Stimulated activated naive CD8-positive, alpha-beta T cell treated with anti-CD3 and anti-CD28 coated beads, Interleukin-15, amount 100 ng/mL, for 72 hours (primary cell): ENCODE measurements around the gene UBLCP1.
"Not testable (repeated sequence)": the region's sequence is repeated elsewhere in the genome, so short reads cannot be mapped to it uniquely, and the experiment has no call there.

ENCODE experiments used
- ATAC-seq: fragments of 150-1000 bp; cut with Tn5 transposase; 2 replicates; pipeline ENCODE4 v1.10.0; 2021; ENCODE audit warnings: mild to moderate bottlenecking, moderate library complexity
- DNase-seq, 2 donors: peaks; one replicate each; pipeline ENCODE4 v3.0.0; 2021 to 2022
- H3K27ac Mint-ChIP-seq, 2 donors: one replicate each; pipeline ENCODE4 v1.8.0; 2022; ENCODE audit warnings: mild to moderate bottlenecking in 2 of 2, mixed read lengths in 2 of 2, moderate library complexity in 2 of 2
- H3K27me3 Mint-ChIP-seq: one replicate; pipeline ENCODE4 v1.8.0; 2022; ENCODE audit warnings: mixed read lengths
- H3K4me1 Mint-ChIP-seq: one replicate; pipeline ENCODE4 v1.8.0; 2022; ENCODE audit warnings: mild to moderate bottlenecking, mixed read lengths
- H3K4me3 Mint-ChIP-seq, 2 donors: one replicate each; pipeline ENCODE4 v1.8.0; 2022; ENCODE audit warnings: mild to moderate bottlenecking in 2 of 2, mixed read lengths in 2 of 2, moderate library complexity in 1 of 2
- H3K9me3 Mint-ChIP-seq, 2 donors: one replicate each; pipeline ENCODE4 v1.8.0; 2022; ENCODE audit warnings: mixed read lengths in 2 of 2

UBLCP1 gene

GRCh38 chr5:159240301-159240870, 22.7 kb upstream of the UBLCP1 start:
- no peaks in the 10 kb centered on the region for H3K9me3 Mint-ChIP-seq
- H3K27me3 Mint-ChIP-seq: no peaks in the 10 kb centered on the region
- DNase-seq: peak in 1 of 2 donors; percentile 13
- ATAC-seq: peak; percentile 84
- peak overlapping the region in 1 of 2 donors; percentile 40 for H3K4me3 Mint-ChIP-seq
- peak overlapping the region in 1 of 2 donors; percentile 88 for H3K27ac Mint-ChIP-seq
- peaks cover 30% of the 10 kb centered on the region for H3K4me1 Mint-ChIP-seq

DNA sequence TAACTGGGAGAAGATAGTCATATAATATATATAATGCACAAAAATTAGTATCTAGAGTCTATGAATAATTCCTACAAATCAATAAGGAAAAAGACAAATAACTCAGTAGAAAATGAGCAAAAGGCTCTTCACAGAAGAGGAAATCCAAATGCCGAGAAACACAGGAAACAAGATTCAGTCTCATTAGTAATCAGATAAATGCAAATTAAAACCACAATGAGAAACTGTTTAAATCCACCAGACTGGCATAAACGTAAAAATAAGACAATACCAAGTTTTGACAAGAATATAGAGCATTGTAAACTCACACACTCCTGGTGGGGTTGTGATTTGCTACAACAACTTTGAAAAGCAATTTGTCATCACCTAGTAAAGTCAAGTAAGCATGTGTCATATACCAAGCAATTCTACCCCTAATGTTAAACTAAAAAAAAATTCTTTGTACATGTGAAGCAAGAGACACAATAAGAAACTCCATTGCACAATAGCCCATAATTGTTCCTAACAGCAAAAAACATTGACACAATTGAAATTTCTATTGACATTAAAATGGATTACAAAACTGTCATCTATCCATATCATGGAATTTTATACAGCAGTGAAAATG, 21.0 kb upstream of the UBLCP1 start:
- H3K4me3 Mint-ChIP-seq: peak overlapping the region; percentile 40 to 42
- no peak overlapping the region for H3K27ac Mint-ChIP-seq
- peaks cover 30% of the 10 kb centered on the region for H3K4me1 Mint-ChIP-seq
- DNase-seq (no peak), ATAC-seq (peak; percentile 39)
- no peaks in the 10 kb centered on the region for H3K9me3 Mint-ChIP-seq
- H3K27me3 Mint-ChIP-seq: peaks cover 7% of the 10 kb centered on the region

- peaks cover 30% of the 10 kb centered on the region for H3K4me1 Mint-ChIP-seq
- H3K27me3 Mint-ChIP-seq: peaks cover 7% of the 10 kb centered on the region
- peak overlapping the region in 1 of 2 donors; percentile 40 for H3K4me3 Mint-ChIP-seq
- DNase-seq: no peak
- no peak overlapping the region for H3K27ac Mint-ChIP-seq
- no peak for ATAC-seq
- H3K9me3 Mint-ChIP-seq: no peaks in the 10 kb centered on the region
These were observed 20.4 kb upstream of the UBLCP1 start for GRCh38 chr5:159242656-159243055.

GRCh38 chr5:159243385-159243784, 19.7 kb upstream of the UBLCP1 start:
- Mint-ChIP-seq H3K27ac (no peak overlapping the region), H3K9me3 (no peaks in the 10 kb centered on the region), H3K4me1 (peaks cover 30% of the 10 kb centered on the region), H3K4me3 (no peak overlapping the region), H3K27me3 (peaks cover 7% of the 10 kb centered on the region)
- ATAC-seq (no peak), DNase-seq (no peak)

- Mint-ChIP-seq H3K27me3 (peaks cover 7% of the 10 kb centered on the region), H3K9me3 (no peaks in the 10 kb centered on the region), H3K4me1 (peaks cover 30% of the 10 kb centered on the region), H3K4me3 (no peak overlapping the region), H3K27ac (no peak overlapping the region)
- no peak for ATAC-seq
- DNase-seq: no peak
These were observed 18.9 kb upstream of the UBLCP1 start for GRCh38 chr5:159244163-159244562.

- no peak overlapping the region for H3K27ac Mint-ChIP-seq
- H3K27me3 Mint-ChIP-seq: peaks cover 7% of the 10 kb centered on the region
These were observed 18.2 kb upstream of the UBLCP1 start for GRCh38 chr5:159244890-159245289.

DNA sequence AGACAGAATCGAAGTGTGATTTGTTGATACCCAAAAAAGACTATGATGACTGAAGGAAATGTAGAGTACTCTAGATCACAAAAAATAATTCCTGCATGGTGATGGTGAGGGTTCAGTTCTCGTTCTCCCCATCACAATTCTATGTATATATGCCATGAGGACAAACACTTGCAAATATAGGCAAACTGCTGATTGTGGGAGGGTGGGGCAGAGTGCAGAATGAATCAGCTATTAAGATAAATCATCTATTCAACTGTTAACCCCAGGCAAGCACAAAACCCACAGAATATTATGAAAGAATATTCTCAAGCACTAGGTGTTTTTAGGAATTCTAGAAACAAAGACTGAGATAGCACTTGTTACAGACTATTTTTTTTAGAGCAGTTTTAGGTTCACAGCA, 13.9 kb upstream of the UBLCP1 start:
- no peaks in the 10 kb centered on the region for H3K9me3 Mint-ChIP-seq
- ATAC-seq (no peak), DNase-seq (no peak)
- no peaks in the 10 kb centered on the region for H3K4me1 Mint-ChIP-seq
- no peak overlapping the region for H3K4me3 Mint-ChIP-seq
- no peak overlapping the region for H3K27ac Mint-ChIP-seq
- peaks cover 7% of the 10 kb centered on the region for H3K27me3 Mint-ChIP-seq

More at GRCh38 chr5:159244890-159245289, 18.2 kb upstream of the UBLCP1 start:
- ATAC-seq (no peak), DNase-seq (no peak)
- Mint-ChIP-seq H3K9me3 (no peaks in the 10 kb centered on the region), H3K4me3 (no peak overlapping the region), H3K4me1 (peaks cover 28% of the 10 kb centered on the region)

GRCh38 chr5:159252195-159252594, 10.9 kb upstream of the UBLCP1 start:
- no peak for DNase-seq
- ATAC-seq: no peak
- H3K27ac Mint-ChIP-seq: no peak overlapping the region
- no peaks in the 10 kb centered on the region for H3K4me1 Mint-ChIP-seq
- H3K27me3 Mint-ChIP-seq: no peaks in the 10 kb centered on the region
- H3K4me3 Mint-ChIP-seq: no peak overlapping the region
- no peaks in the 10 kb centered on the region for H3K9me3 Mint-ChIP-seq

DNA sequence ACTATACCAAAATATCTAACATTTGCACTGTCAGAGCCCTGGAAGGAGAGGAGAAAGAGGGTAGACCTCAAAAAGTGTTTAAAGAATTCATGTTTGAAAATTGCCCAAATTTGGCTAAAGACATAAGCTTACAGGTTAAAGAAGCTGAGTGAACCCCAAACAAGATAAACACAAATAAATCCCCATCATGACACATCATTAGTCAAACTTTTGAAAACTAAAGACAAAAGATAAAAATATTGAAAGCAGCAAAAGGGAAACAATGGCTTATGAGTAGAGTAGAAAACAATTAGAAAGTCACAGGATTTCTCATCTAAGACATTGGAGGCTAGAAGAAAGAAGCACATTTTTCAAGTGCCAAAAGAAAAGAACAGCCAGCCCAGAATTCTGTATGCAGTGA, 6.1 kb upstream of the UBLCP1 start:
- no peak overlapping the region for H3K4me3 Mint-ChIP-seq
- no peak overlapping the region for H3K27ac Mint-ChIP-seq
- peaks cover 11% of the 10 kb centered on the region for H3K4me1 Mint-ChIP-seq
- H3K27me3 Mint-ChIP-seq: no peaks in the 10 kb centered on the region
- DNase-seq: no peak
- peaks cover 0 to 9% of the 10 kb centered on the region in 2 donors for H3K9me3 Mint-ChIP-seq
- ATAC-seq: no peak

- H3K27ac Mint-ChIP-seq: no peak overlapping the region
- ATAC-seq (no peak), DNase-seq (no peak)
- no peaks in the 10 kb centered on the region for H3K27me3 Mint-ChIP-seq
- H3K4me1 Mint-ChIP-seq: peaks cover 13% of the 10 kb centered on the region
- no peak overlapping the region for H3K4me3 Mint-ChIP-seq
- peaks cover 0 to 9% of the 10 kb centered on the region in 2 donors for H3K9me3 Mint-ChIP-seq
These were observed 5.3 kb upstream of the UBLCP1 start for GRCh38 chr5:159257629-159258283.

DNA sequence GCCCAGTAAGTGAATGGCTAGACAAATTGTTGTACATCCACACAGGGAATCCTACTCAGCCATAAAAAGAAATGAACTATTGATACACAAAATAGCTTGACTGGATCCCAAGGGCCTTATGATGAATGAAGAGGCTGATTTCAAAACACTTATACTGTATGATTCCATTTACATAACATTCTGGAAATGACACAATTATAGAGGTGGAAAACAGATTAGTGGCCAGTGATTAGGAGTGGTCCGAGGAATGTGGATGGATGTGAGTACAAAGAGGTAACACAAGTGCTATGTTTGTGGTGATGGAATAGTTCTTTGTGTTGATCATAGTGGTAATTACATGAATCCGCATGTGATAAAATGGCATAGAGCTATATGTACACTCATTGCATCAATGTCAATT, 4.7 kb upstream of the UBLCP1 start:
- ATAC-seq: no peak

GRCh38 chr5:159260212-159260611, 2.9 kb upstream of the UBLCP1 start:
- H3K27me3 Mint-ChIP-seq, H3K4me3 Mint-ChIP-seq, H3K9me3 Mint-ChIP-seq, H3K27ac Mint-ChIP-seq, ATAC-seq, DNase-seq: not testable (repeated sequence)
- peaks cover 24% of the 10 kb centered on the region for H3K4me1 Mint-ChIP-seq

More for the DNA sequence above, 4.7 kb upstream of the UBLCP1 start:
- Mint-ChIP-seq H3K4me1 (peaks cover 13% of the 10 kb centered on the region), H3K27me3 (no peaks in the 10 kb centered on the region), H3K27ac (no peak overlapping the region), H3K4me3 (no peak overlapping the region), H3K9me3 (peaks cover 0 to 9% of the 10 kb centered on the region in 2 donors)
- no peak for DNase-seq

- Mint-ChIP-seq H3K27ac (peak overlapping the region; percentile 99), H3K4me3 (peak overlapping the region; percentile 86 to 99), H3K4me1 (peaks cover 31% of the 10 kb centered on the region), H3K27me3 (no peaks in the 10 kb centered on the region), H3K9me3 (peaks cover 0 to 10% of the 10 kb centered on the region in 2 donors)
- ATAC-seq: peak; percentile 31
- DNase-seq: peak in 1 of 2 donors; percentile 12
These were observed 625 bp upstream of the UBLCP1 start for GRCh38 chr5:159262472-159262858.

DNA sequence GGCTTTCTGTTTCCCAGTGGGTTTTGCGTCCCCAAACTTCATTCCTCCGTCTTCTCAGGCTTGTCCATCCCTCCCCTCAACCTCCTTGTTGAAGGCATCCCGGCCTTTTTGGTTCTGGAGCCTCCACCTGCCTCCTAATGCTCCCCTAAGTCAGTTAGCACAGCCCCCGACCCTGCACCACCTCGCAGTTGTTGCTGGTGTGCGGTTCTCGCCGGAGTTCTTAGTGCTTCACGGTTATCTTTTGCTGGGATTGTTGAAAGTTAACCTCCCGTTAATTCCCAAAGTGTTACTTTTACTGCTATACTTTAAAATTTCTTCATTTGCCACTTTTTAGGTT, 447 bp downstream of the UBLCP1 start:
- no peaks in the 10 kb centered on the region for H3K27me3 Mint-ChIP-seq
- peak overlapping the region; percentile 86 to 99 for H3K4me3 Mint-ChIP-seq
- H3K27ac Mint-ChIP-seq: peak overlapping the region; percentile 99
- DNase-seq: no peak
- ATAC-seq: peak; percentile 18
- H3K9me3 Mint-ChIP-seq: peaks cover 0 to 15% of the 10 kb centered on the region in 2 donors
- H3K4me1 Mint-ChIP-seq: peaks cover 36% of the 10 kb centered on the region

- not testable (repeated sequence) for H3K9me3 Mint-ChIP-seq, ATAC-seq, H3K4me3 Mint-ChIP-seq, H3K27ac Mint-ChIP-seq, DNase-seq, H3K27me3 Mint-ChIP-seq
- H3K4me1 Mint-ChIP-seq: peaks cover 28% of the 10 kb centered on the region
These were observed 3.7 kb downstream of the UBLCP1 start for GRCh38 chr5:159266764-159267163.

DNA sequence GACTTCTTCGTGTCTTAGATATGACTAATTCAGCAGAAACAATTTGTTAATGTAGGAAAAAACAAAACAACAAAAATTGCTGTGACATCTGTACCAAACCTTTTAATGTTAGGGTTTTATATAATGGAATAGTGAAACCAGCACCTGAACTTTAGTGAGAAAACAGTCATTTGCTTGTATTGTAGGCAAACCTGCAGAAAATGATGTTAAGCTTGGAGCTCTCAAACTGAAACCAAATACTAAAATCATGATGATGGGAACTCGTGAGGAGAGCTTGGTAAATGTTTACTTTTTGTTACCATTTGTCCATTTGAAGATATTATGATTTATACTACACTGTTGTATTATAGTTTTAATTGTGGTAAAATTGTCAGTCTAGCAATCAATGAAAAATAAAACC, 6.6 kb downstream of the UBLCP1 start:
- H3K27me3 Mint-ChIP-seq: no peaks in the 10 kb centered on the region
- H3K9me3 Mint-ChIP-seq: peaks cover 0 to 6% of the 10 kb centered on the region in 2 donors
- H3K4me1 Mint-ChIP-seq: peaks cover 15% of the 10 kb centered on the region
- DNase-seq: no peak
- no peak overlapping the region for H3K4me3 Mint-ChIP-seq
- no peak for ATAC-seq
- no peak overlapping the region for H3K27ac Mint-ChIP-seq
